ENCODE results near the gene SLC7A4. TPM values are rescaled to one million over a fixed set of nuclear protein-coding genes. Genes with fewer than 3 reads are reported as not detected.
"Not testable (repeated sequence)": the region's sequence is repeated elsewhere in the genome, so short reads cannot be mapped to it uniquely, and the experiment has no call there.

Gene SLC7A4
- total RNA-seq, 1 donor: 2.2 TPM

DNA sequence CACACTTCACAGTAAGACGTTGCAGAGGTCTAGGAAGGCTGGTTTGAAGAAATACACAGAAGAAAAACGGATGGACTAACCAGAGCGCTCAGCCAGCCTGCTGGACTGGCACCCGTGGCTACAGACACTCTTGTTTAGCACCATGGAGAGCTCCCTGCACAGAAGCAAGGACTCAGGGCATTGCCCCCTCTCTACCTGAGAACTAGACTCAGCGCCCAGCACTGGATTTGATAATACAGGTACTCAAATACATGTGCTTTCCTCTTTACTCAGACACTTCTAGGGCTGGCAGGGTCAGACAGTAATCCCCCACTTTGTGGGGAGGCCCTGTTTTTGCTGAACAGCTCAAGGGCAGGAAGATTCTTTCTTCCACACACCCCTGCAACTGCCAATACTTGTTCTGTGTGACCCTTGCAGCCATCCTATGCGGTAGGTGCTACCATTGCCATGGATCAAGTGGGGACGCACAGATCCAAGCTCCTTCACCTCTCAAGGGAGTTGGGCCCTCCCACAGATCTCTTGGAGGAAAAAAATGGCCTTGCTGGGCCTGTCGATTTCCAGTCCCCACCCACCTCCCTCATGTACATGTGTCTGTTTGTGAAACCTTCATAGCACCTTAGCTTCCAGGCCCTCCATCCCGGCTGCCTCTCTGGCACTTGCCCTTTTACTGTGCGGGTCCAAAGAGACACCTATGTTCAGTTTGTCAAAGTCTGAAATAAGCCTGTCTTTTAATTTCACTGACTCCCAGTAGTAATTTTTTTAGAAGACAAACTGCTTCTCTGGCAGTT, 22.5 kb downstream of the SLC7A4 start:
- no peak overlapping the region for H3K4me3 ChIP-seq (ENCODE audit: low read depth, low read length)
- DNase-seq (ENCODE audit: low read depth): peak; percentile 68
- TF ChIP-seq CTCF (IDR thresholded peaks at IDR 0.05; ENCODE audit: insufficient read depth, low read depth, low read length): no peak

DNA sequence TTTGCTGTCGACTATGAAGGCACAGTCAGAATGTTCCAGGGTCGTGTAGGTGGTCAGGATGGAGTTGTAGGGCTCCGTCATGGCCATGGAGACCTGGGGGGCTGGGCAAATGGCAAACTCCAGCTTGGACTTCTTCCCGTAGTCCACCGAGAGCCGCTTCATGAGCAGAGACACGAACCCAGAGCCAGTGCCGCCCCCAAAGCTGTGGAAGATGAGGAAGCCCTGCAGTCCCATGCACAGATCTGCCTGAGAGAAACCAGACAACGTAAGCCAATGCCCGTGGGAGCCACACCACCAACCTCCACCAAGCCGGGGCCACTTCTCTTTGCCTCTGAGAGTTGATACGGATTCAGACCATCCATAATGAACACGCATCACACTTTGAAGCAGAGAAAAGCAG, 23.2 kb downstream of the SLC7A4 start:
- not testable (repeated sequence) for H3K4me3 ChIP-seq (ENCODE audit: low read depth, low read length); DNase-seq (ENCODE audit: low read depth)

- no peak for DNase-seq (ENCODE audit: low read depth)
- H3K4me3 ChIP-seq (ENCODE audit: low read depth, low read length): peak overlapping the region; percentile 5
- TF ChIP-seq CTCF (IDR thresholded peaks at IDR 0.05; ENCODE audit: insufficient read depth, low read depth, low read length): no peak
Observed at GRCh38 chr22:21003782-21004181, 28.6 kb downstream of the SLC7A4 start.

DNA sequence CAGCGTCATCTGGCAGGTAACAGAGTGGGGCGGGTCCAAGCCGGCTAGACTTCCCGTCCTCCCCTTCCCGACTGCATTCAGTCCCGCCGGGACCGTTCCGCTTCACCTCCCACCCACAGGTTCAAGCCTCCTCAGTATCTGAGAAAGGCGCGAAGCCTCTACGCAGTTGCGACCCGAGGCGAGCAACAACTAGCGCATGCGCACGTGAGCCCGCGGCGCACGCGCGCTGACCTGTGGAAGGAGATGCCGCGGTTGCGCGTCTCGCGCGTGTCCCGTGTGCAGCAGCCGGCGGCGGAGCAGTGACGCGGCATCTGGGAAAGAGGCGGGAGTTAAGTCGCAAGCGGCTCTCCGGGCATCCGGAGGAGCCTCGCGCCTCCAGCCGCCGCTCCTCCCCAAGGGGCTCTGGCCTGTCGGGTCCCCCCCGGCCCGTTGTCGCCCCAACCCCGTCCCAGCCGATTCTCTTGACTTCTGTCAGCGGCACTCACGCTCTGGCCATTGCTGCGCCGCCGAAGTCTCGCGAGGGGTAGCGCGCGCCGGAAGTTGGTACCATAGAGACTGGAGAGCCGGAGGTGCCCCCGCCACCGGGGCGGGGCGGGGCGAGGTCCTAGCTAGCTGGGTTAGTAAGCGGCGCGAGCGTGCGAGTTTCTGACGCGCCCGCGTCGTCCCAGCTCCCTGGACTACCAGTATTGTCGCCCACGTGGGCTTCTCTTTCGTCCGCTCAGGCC, 30.6 kb downstream of the SLC7A4 start, which contains the start of gene THAP7:
TSS of gene THAP7 (minus strand) at position 518 of the 725 bp plus-strand sequence. CDS start at position 311, 207 bp downstream.
- TF ChIP-seq CTCF (IDR thresholded peaks at IDR 0.05; ENCODE audit: insufficient read depth, low read depth, low read length): no peak
- peak; percentile 96 for DNase-seq (ENCODE audit: low read depth)
- H3K4me3 ChIP-seq (ENCODE audit: low read depth, low read length): peak within 1 kb of the TSS; percentile 84

DNA sequence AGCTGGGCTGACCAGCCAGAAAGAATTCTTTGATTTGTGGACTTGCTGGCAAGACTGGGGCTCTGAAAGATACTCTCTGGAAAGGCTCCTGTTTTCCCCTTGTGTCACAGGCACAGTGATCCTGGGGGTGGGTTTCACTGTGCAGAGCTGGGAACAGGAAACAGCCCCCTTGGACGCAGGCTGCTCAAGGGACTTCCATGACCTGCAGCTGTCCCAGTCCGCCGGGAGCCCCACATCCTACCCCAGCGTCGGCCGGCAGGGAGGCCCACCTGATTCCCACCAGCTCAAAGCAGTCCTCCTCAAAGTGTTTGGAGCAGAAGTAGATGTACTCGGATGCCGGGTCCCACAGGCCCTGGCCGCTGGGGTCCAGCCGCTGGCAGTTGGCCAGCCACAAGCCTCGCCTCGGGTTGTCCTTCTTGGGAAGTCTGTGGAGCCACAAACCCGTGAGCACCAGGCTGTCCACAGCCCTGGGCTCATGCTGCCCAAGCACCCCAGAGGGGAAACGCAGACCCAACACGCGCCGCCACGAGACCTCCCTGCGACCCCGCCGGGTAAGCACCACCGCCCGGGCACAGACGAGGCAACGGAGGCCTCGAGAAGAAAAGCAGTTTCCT, 31.3 kb downstream of the SLC7A4 start:
- peak overlapping the region; percentile 84 for H3K4me3 ChIP-seq (ENCODE audit: low read depth, low read length)
- no peak for DNase-seq (ENCODE audit: low read depth)

DNA sequence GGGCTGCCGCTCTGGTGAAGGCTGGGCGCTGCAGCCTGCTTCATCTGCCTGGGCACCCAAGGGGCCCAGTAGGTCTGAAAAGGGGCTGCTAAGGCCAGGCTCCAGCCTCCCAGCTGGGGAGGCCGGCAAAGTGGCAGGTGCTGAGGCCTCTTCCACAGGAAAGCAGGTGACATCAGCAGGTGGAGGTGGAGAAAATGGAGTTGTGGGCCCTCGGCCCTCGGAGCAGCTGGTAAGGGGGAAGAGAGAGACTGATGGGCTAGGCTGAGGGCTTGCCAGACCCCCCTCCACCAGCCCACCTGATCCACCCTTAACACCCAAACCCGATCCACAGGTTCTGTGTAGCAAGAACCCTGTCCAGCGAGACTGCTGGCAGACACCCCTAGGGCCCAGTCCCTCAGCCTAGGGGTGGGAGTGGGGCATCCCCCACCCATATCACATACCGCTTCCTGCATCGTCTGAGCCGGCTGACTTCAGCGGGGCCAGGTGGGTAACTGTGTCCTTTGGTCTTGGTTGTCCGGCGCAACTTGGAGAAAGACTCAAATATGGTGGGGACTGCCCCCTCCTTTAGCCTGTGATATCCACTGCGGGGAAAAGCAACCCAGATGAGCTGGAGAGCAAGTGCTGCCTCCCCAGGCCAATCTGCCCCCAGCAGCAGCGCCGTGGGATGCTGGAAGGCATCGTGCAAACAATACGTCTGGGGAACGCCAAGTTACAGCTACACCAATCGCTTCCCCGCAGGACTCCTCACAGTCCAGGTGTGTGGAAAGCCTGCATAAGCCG, 32.0 kb downstream of the SLC7A4 start:
- TF ChIP-seq CTCF (IDR thresholded peaks at IDR 0.05; ENCODE audit: insufficient read depth, low read depth, low read length): no peak
- no peak for DNase-seq (ENCODE audit: low read depth)
- H3K4me3 ChIP-seq (ENCODE audit: low read depth, low read length): peak overlapping the region; percentile 84

More for the DNA sequence above, 31.3 kb downstream of the SLC7A4 start:
- no peak for TF ChIP-seq CTCF (IDR thresholded peaks at IDR 0.05; ENCODE audit: insufficient read depth, low read depth, low read length)
